ENCODE measurements around the gene BORCS8.

BORCS8 gene

DNA sequence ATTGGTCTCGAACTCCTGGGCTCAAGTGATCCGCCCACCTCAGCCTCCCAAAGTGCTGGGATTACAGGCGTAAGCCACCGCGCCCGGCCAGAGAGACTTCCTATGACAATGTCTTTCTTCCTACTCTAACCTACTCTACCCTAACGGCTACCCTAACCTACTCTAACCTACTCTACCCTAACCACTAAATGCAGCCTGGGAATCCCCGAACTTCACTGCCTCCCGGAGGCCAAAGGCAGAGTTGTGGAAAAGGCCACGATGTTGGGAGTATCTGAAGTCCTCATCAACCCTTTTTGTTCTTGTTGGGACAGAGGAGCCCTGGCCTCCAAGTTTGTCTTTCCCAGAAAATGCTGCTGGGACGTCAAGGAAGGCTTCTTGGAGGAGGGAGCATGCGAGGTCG is 12.2 kb upstream of the BORCS8 start:
- peaks cover 13% of the 10 kb centered on the region for H3K36me3 ChIP-seq (ENCODE audit: control insufficient read depth, insufficient read depth, low read length)

DNA sequence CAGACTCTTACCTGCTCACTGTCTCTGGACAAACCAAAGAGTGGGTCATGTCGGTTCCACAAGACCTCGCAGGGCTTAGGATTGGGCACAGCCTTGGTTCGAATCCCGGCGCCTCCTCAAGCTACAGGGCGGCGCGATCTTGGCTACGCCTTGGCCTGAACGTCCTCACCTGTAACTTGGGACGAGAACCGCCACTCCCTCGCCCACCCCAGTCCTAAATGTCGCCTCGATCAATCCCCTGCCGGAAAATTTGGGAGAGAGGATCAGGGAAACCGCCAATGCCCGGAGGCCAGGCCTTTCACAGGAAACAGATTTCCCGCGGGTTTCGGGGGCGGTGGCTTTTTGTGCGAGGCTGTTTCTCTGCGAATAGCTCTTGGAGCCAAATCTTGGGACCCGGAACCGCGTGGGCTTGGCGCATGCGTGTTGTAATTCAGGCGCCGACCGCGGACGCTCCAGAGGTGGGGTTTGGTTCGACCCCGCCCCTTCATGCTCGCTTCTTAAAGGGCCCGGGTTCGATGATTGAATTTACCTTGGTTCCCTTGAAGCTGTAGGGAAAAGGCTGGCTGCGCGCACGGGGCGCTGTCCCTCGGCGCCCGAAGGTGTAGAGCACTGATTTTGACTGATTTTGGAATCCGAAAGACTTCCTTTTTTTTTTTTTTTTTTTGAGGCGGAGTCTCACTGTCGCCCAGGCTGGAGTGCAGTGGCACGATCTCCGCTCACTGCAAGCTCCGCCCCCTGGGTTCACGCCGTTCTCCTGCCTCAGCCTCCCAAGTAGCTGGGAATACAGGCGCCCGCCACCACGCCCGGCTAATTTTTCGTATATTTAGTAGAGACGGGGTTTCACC is 11.3 kb upstream of the BORCS8 start, which contains the start of gene NR2C2AP:
NR2C2AP (minus strand) TSS at position 403 of the 845 bp plus-strand sequence; CDS start at position 49, 354 bp downstream.
- H3K36me3 ChIP-seq (ENCODE audit: control insufficient read depth, insufficient read depth, low read length) = peaks cover 21% of the 10 kb centered on the region
- peaks cover 9% of the 10 kb centered on the region for H3K4me1 ChIP-seq (ENCODE audit: control insufficient read depth, insufficient read depth, low read length)
- H3K9me3 ChIP-seq (ENCODE audit: control insufficient read depth, low read length) = no peaks in the 10 kb centered on the region
- H3K4me3 ChIP-seq (ENCODE audit: insufficient read depth, low read depth, low read length) = peak within 1 kb of the TSS; percentile 71
- peaks cover 30% of the 10 kb centered on the region for H3K27me3 ChIP-seq (ENCODE audit: control insufficient read depth, insufficient read depth, low read length, poor library complexity, severe bottlenecking)
- H3K27ac ChIP-seq (ENCODE audit: insufficient read depth, low read depth, low read length, poor library complexity, severe bottlenecking) = no peak within 1 kb of the TSS
- 11 to 12% methylated on average over 60 of the region's 60 CpGs for WGBS, 2 experiments

More for the DNA sequence above, 12.2 kb upstream of the BORCS8 start:
- no peak overlapping the region for H3K4me3 ChIP-seq (ENCODE audit: insufficient read depth, low read depth, low read length)
- H3K9me3 ChIP-seq (ENCODE audit: control insufficient read depth, low read length) = no peaks in the 10 kb centered on the region
- H3K4me1 ChIP-seq (ENCODE audit: control insufficient read depth, insufficient read depth, low read length) = peaks cover 9% of the 10 kb centered on the region
- H3K27me3 ChIP-seq (ENCODE audit: control insufficient read depth, insufficient read depth, low read length, poor library complexity, severe bottlenecking) = peaks cover 37% of the 10 kb centered on the region
- 64 to 65% methylated on average over 13 of the region's 13 CpGs for WGBS, 2 experiments
- H3K27ac ChIP-seq (ENCODE audit: insufficient read depth, low read depth, low read length, poor library complexity, severe bottlenecking) = no peak overlapping the region

DNA sequence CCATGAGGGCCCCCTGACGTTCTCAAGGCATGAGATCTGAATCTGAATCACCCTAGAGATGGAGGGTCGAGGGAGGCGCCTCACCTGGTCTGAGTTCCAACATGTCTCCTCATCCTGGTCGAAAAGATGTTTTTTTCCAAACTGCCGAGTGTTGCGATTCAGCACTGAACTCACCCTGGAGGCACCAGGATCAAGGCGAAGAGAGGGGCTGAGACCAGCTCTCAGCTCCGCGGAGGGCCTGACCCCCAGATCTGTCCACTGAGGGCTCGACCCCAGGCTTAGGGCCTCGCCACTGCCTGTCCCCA is 10.7 kb upstream of the BORCS8 start:
- Histone ChIP-seq H3K4me1 (ENCODE audit: control insufficient read depth, insufficient read depth, low read length) (peaks cover 6% of the 10 kb centered on the region), H3K27me3 (ENCODE audit: control insufficient read depth, insufficient read depth, low read length, poor library complexity, severe bottlenecking) (peaks cover 29% of the 10 kb centered on the region), H3K4me3 (ENCODE audit: insufficient read depth, low read depth, low read length) (peak overlapping the region; percentile 71), H3K27ac (ENCODE audit: insufficient read depth, low read depth, low read length, poor library complexity, severe bottlenecking) (no peak overlapping the region), H3K36me3 (ENCODE audit: control insufficient read depth, insufficient read depth, low read length) (peaks cover 21% of the 10 kb centered on the region), H3K9me3 (ENCODE audit: control insufficient read depth, low read length) (no peaks in the 10 kb centered on the region)
- WGBS, 2 experiments = 44 to 49% methylated on average over 11 of the region's 11 CpGs

DNA sequence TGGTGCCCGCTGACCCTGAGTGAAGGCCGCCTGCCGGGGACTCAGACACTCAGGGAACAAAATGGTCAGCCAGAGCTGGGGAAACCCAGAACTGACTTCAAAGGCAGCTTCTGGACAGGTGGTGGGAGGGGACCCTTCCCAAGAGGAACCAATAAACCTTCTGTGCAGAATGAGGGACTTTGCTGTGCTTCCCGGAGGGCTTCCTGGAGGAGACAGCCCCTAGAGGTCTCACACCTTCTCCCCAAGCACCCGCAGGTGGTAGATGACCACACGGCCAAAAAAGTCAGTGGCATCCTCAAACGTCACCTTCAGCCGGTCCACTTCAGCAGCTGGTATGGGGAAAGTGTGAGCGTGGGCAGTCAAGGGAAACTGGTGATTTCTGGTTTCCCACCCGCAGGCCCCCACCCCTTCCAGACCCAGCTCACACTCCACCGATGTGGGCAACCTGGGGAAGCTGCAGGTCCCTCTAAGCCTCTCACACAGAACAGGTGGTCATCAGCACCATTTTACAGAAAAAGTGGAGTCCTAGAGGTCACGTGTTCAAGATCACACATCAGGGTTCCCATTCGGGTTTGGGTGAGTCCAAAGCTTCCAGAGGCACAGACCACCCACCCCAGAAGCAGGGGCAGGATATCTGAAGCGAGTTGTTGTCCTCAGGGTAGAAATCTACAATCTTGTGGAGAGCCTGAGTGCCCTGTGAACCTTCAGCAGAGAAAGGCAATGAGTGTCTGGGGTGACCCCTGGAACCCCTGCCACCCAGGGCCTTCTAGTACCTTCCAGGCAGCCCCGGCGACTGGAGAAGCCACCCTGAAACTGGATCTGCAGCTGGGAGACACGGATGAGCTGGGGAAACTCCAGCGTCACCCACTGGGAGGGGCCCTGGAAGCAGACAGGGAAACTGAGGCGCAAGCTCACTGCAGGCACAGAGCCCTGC is 10.0 kb upstream of the BORCS8 start:
- Histone ChIP-seq H3K9me3 (ENCODE audit: control insufficient read depth, low read length) (no peaks in the 10 kb centered on the region), H3K27me3 (ENCODE audit: control insufficient read depth, insufficient read depth, low read length, poor library complexity, severe bottlenecking) (peaks cover 22% of the 10 kb centered on the region), H3K4me1 (ENCODE audit: control insufficient read depth, insufficient read depth, low read length) (peaks cover 6% of the 10 kb centered on the region), H3K27ac (ENCODE audit: insufficient read depth, low read depth, low read length, poor library complexity, severe bottlenecking) (no peak overlapping the region), H3K36me3 (ENCODE audit: control insufficient read depth, insufficient read depth, low read length) (peaks cover 25% of the 10 kb centered on the region), H3K4me3 (ENCODE audit: insufficient read depth, low read depth, low read length) (peak overlapping the region; percentile 71)
- 90 to 92% methylated on average over 19 of the region's 19 CpGs for WGBS, 2 experiments

DNA sequence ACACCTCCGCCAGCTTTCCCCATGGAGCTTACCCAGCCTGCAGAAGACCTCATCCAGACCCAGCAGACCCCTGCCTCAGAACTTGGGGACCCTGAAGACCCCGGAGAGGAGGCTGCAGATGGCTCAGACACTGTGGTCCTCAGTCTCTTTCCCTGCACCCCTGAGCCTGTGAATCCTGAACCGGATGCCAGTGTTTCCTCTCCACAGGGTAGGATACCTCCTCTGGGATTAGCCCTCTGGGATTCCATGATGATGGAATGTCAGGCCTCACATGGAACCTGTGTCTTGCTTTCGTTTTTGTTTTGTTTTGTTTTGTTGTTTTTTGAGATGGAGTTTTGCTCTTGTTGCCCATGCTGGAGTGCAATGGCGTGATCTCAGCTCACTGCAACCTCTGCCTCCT is 2.0 kb upstream of the BORCS8 start:
- 90 to 91% methylated on average over 5 of the region's 5 CpGs for WGBS, 2 experiments
- H3K4me3 ChIP-seq (ENCODE audit: insufficient read depth, low read depth, low read length) = no peak overlapping the region

DNA sequence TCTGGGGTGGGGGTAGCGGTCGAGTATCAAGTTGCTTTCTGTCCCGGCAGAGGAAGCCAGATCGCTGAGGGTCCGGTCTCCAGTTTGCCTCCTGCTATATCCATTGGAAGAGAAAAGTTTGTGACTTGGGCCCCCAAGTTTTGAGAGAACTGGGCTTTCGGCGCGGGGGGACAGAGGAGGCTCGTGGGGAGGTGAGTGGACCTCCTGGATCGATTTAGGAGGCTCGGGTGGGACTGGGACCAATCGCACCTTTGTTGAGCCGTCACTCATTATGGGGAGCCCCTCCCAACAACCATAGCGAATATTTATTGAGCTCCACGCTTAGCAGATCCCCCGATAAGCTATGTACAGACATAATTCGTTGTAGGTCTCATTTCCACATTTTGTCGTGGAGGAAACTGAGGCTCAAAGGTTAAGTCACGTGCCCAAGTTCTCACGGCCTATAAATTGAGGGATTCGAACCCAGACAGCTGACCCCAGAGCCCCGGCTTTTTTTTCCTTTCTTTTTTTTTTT is 1.0 kb upstream of the BORCS8 start:
- peaks cover 2% of the 10 kb centered on the region for H3K4me1 ChIP-seq (ENCODE audit: control insufficient read depth, insufficient read depth, low read length)
- peak overlapping the region; percentile 92 for H3K4me3 ChIP-seq (ENCODE audit: insufficient read depth, low read depth, low read length)
- no peaks in the 10 kb centered on the region for H3K9me3 ChIP-seq (ENCODE audit: control insufficient read depth, low read length)
- no peaks in the 10 kb centered on the region for H3K27me3 ChIP-seq (ENCODE audit: control insufficient read depth, insufficient read depth, low read length, poor library complexity, severe bottlenecking)
- 9 to 10% methylated on average over 22 of the region's 22 CpGs for WGBS, 2 experiments
- peaks cover 7% of the 10 kb centered on the region for H3K36me3 ChIP-seq (ENCODE audit: control insufficient read depth, insufficient read depth, low read length)
- H3K27ac ChIP-seq (ENCODE audit: insufficient read depth, low read depth, low read length, poor library complexity, severe bottlenecking) = no peak overlapping the region

More for the DNA sequence above, 2.0 kb upstream of the BORCS8 start:
- no peaks in the 10 kb centered on the region for H3K27me3 ChIP-seq (ENCODE audit: control insufficient read depth, insufficient read depth, low read length, poor library complexity, severe bottlenecking)
- H3K4me1 ChIP-seq (ENCODE audit: control insufficient read depth, insufficient read depth, low read length) = peaks cover 2% of the 10 kb centered on the region
- peaks cover 13% of the 10 kb centered on the region for H3K36me3 ChIP-seq (ENCODE audit: control insufficient read depth, insufficient read depth, low read length)
- no peaks in the 10 kb centered on the region for H3K9me3 ChIP-seq (ENCODE audit: control insufficient read depth, low read length)
- no peak overlapping the region for H3K27ac ChIP-seq (ENCODE audit: insufficient read depth, low read depth, low read length, poor library complexity, severe bottlenecking)

DNA sequence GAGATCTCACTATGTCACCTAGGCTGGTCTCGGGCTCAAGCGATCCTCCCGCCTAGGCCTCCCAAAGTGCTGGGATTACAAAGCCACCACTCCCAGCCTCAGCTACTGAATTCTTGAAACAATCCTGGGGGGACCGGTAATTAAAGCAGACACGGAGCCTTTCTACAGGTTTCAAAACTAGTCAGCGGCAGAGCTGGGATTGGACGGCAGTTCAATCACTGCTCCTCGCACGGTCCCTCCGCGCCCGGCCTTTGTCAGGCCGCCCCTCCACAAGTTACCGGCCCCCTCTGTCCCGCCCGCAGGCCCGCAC is 229 bp downstream of the BORCS8 start:
- Histone ChIP-seq H3K27me3 (ENCODE audit: control insufficient read depth, insufficient read depth, low read length, poor library complexity, severe bottlenecking) (no peaks in the 10 kb centered on the region), H3K4me3 (ENCODE audit: insufficient read depth, low read depth, low read length) (peak overlapping the region; percentile 92), H3K36me3 (ENCODE audit: control insufficient read depth, insufficient read depth, low read length) (peaks cover 3% of the 10 kb centered on the region), H3K9me3 (ENCODE audit: control insufficient read depth, low read length) (no peaks in the 10 kb centered on the region), H3K4me1 (ENCODE audit: control insufficient read depth, insufficient read depth, low read length) (peaks cover 2% of the 10 kb centered on the region), H3K27ac (ENCODE audit: insufficient read depth, low read depth, low read length, poor library complexity, severe bottlenecking) (peak overlapping the region; percentile 95)
- 0 to 1% methylated on average over 17 of the region's 17 CpGs for WGBS, 2 experiments

DNA sequence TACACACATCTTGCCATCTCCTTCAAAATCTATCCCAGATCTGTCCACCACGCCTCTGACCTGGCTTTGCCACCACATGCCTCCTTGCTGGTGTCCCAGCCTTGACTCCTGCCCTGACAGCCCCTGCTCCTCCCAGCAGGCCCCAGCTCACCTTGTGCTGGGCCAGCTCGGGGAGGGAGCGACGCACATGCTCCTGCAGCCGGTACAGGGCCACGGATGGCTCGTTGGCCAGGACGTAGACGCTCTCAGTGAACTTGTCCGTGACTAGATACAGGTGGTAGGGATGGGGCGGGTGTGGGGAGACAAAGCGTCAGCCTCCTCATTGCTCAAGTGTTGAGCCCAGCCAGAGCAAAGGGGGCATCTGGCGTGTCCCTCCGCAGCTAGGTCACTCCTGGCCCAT is 5.2 kb downstream of the BORCS8 start:
- H3K4me3 ChIP-seq (ENCODE audit: insufficient read depth, low read depth, low read length) = no peak overlapping the region
- WGBS, 2 experiments = 96 to 97% methylated on average over 14 of the region's 14 CpGs

DNA sequence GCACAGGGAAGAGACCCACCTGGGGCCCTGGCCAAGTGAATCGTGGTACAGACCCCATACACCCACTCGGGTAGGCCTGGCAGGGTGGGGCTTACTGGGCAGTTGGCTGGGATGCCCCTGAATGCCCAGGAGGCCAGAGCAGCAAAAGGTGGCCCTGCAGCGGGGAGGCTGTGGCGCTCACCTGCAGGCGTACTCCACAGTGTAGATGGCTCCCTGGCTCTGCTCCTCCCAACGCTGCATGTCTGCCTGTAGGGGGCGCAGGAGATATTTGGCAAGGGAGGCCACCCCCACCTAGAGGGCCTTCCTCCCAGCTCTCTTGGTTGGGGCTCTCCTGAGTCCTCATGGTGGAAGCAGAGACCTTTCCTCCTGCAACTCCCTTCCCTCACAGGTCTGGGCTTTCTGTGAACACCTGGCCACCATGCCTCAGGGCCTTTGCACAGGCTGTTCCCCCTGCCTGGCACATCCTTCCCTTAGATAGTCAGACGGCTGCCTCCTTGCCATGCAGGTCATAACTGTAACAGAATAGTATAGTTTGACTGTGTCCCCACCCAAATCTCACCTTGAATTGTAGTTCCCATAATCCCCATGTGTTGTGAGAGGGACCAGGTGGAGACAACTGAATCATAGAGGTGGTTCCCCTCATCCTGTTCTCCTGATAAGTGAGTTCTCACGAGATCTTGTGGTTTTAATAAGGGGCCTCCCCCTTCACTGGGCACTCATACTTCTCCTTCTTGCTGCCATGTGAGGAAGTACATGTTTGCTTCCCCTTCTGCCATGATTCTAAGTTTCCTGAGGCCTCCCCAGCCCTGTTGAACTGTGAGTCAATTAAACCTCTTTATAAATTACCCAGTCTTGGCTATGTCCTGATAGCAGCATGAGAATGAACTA is 5.9 kb downstream of the BORCS8 start:
- Histone ChIP-seq H3K27me3 (ENCODE audit: control insufficient read depth, insufficient read depth, low read length, poor library complexity, severe bottlenecking) (no peaks in the 10 kb centered on the region), H3K9me3 (ENCODE audit: control insufficient read depth, low read length) (no peaks in the 10 kb centered on the region), H3K4me1 (ENCODE audit: control insufficient read depth, insufficient read depth, low read length) (peaks cover 1% of the 10 kb centered on the region), H3K27ac (ENCODE audit: insufficient read depth, low read depth, low read length, poor library complexity, severe bottlenecking) (no peak overlapping the region), H3K36me3 (ENCODE audit: control insufficient read depth, insufficient read depth, low read length) (peaks cover 3% of the 10 kb centered on the region), H3K4me3 (ENCODE audit: insufficient read depth, low read depth, low read length) (no peak overlapping the region)
- 58 to 61% methylated on average over 9 of the region's 9 CpGs for WGBS, 2 experiments

More for the DNA sequence above, 5.2 kb downstream of the BORCS8 start:
- no peaks in the 10 kb centered on the region for H3K9me3 ChIP-seq (ENCODE audit: control insufficient read depth, low read length)
- no peak overlapping the region for H3K27ac ChIP-seq (ENCODE audit: insufficient read depth, low read depth, low read length, poor library complexity, severe bottlenecking)
- no peaks in the 10 kb centered on the region for H3K27me3 ChIP-seq (ENCODE audit: control insufficient read depth, insufficient read depth, low read length, poor library complexity, severe bottlenecking)
- H3K4me1 ChIP-seq (ENCODE audit: control insufficient read depth, insufficient read depth, low read length) = peaks cover 2% of the 10 kb centered on the region
- H3K36me3 ChIP-seq (ENCODE audit: control insufficient read depth, insufficient read depth, low read length) = peaks cover 3% of the 10 kb centered on the region
